ENCODE measurements around the gene TRIM33.

The TRIM33 gene

GRCh38 chr1:114549137-114549536 lies 38.1 kb upstream of the TRIM33 start:
- H3K4me3 ChIP-seq (ENCODE audit: low read length): no peak overlapping the region
- peak; percentile 1 for DNase-seq (ENCODE audit: low read depth)
- no peak for TF ChIP-seq CTCF (conservative IDR thresholded peaks at IDR 0.05; ENCODE audit: low read length)

GRCh38 chr1:114547076-114547475 lies 36.1 kb upstream of the TRIM33 start:
- no peak for TF ChIP-seq CTCF (conservative IDR thresholded peaks at IDR 0.05; ENCODE audit: low read length)
- H3K4me3 ChIP-seq (ENCODE audit: low read length): no peak overlapping the region
- no peak for DNase-seq (ENCODE audit: low read depth)

GRCh38 chr1:114545796-114546195 lies 34.8 kb upstream of the TRIM33 start:
- TF ChIP-seq CTCF (conservative IDR thresholded peaks at IDR 0.05; ENCODE audit: low read length): no peak
- H3K4me3 ChIP-seq (ENCODE audit: low read length): no peak overlapping the region
- no peak for DNase-seq (ENCODE audit: low read depth)

- H3K4me3 ChIP-seq (ENCODE audit: low read length): no peak overlapping the region
- no peak for TF ChIP-seq CTCF (conservative IDR thresholded peaks at IDR 0.05; ENCODE audit: low read length)
- no peak for DNase-seq (ENCODE audit: low read depth)
Observed at GRCh38 chr1:114545315-114545714, 34.3 kb upstream of the TRIM33 start.

- TF ChIP-seq CTCF (conservative IDR thresholded peaks at IDR 0.05; ENCODE audit: low read length): no peak
Observed at GRCh38 chr1:114540821-114541220, 29.8 kb upstream of the TRIM33 start.

GRCh38 chr1:114540272-114540671 lies 29.3 kb upstream of the TRIM33 start:
- no peak for TF ChIP-seq CTCF (conservative IDR thresholded peaks at IDR 0.05; ENCODE audit: low read length)
- DNase-seq (ENCODE audit: low read depth): no peak
- H3K4me3 ChIP-seq (ENCODE audit: low read length): no peak overlapping the region

More at GRCh38 chr1:114540821-114541220, 29.8 kb upstream of the TRIM33 start:
- DNase-seq (ENCODE audit: low read depth): no peak
- H3K4me3 ChIP-seq (ENCODE audit: low read length): no peak overlapping the region

- DNase-seq (ENCODE audit: low read depth): no peak
- no peak overlapping the region for H3K4me3 ChIP-seq (ENCODE audit: low read length)
- no peak for TF ChIP-seq CTCF (conservative IDR thresholded peaks at IDR 0.05; ENCODE audit: low read length)
Observed at GRCh38 chr1:114536043-114536442, 25.0 kb upstream of the TRIM33 start.

All from AG10803 (cell line).